Astrocyte (in vitro differentiated cells and primary cell): Measurements from ENCODE around the gene ERFL.

Experiments used
- EZH2 ChIP-seq: IDR thresholded peaks from 2 replicates; pipeline ENCODE4 v1.6.1; 2012; ENCODE audit warnings: mild to moderate bottlenecking, low read length, inconsistent platforms; ENCODE audit not compliant: insufficient read depth
- TF ChIP-seq, protein P1 (sequence below): IDR thresholded peaks from 2 replicates; pipeline ENCODE4 v1.5.1; 2011; ENCODE audit warnings: low read depth, mild to moderate bottlenecking, inconsistent platforms, low read length, moderate library complexity; ENCODE audit not compliant: insufficient read depth

DNA sequence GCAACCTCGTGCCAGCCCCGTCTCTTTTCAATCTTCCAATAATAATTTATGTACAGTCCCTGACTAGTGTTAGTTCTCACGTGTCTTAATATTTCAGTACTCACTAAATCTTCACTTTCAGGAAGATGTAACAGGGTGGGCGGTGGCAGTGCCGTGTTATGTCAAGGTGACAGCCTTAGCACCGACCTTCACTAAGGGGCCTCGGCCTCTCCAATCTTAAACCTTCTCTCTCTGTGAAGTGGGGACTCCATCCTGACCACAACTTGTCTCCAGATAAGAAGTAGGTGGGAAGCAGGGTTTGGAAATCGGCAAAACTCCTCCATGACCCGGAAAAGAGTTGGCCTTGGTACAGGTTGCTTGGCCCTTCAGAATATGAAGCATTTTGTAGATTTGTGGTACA is 66.4 kb downstream of the ERFL start:
- TF ChIP-seq, protein P1, sequence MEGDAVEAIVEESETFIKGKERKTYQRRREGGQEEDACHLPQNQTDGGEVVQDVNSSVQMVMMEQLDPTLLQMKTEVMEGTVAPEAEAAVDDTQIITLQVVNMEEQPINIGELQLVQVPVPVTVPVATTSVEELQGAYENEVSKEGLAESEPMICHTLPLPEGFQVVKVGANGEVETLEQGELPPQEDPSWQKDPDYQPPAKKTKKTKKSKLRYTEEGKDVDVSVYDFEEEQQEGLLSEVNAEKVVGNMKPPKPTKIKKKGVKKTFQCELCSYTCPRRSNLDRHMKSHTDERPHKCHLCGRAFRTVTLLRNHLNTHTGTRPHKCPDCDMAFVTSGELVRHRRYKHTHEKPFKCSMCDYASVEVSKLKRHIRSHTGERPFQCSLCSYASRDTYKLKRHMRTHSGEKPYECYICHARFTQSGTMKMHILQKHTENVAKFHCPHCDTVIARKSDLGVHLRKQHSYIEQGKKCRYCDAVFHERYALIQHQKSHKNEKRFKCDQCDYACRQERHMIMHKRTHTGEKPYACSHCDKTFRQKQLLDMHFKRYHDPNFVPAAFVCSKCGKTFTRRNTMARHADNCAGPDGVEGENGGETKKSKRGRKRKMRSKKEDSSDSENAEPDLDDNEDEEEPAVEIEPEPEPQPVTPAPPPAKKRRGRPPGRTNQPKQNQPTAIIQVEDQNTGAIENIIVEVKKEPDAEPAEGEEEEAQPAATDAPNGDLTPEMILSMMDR = no peak
- no peak for TF ChIP-seq EZH2
